ENCODE measurements around the gene NANOS2.

Gene NANOS2

DNA sequence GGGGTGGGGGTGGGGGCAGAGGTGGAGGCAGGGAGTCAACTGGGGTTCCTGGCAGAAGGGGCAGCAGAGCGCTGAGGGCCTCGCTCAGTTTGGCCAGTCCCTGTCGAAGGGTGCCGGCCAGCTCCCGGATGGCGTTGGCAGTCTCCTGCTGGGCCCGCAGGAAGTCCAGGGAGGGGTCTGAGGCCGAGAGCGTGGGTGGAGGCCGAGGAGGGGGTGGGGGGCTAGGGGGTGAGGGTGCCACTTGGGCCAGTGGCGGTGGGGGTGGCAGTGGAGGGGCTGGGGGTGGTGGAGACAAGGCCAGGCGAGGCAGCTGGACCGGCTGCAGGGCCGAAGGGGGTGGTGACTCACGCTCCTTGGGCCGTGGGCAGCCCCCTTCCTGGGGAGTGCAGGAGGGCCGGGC is 23.7 kb downstream of the NANOS2 start:
- DNase-seq = no peak

- DNase-seq = no peak
Observed at GRCh38 chr19:45889210-45889885, 25.2 kb downstream of the NANOS2 start.

GRCh38 chr19:45887200-45887710 is 27.3 kb downstream of the NANOS2 start:
- DNase-seq = no peak

GRCh38 chr19:45886427-45887199 is 28.0 kb downstream of the NANOS2 start:
- DNase-seq = peak; percentile 89

DNA sequence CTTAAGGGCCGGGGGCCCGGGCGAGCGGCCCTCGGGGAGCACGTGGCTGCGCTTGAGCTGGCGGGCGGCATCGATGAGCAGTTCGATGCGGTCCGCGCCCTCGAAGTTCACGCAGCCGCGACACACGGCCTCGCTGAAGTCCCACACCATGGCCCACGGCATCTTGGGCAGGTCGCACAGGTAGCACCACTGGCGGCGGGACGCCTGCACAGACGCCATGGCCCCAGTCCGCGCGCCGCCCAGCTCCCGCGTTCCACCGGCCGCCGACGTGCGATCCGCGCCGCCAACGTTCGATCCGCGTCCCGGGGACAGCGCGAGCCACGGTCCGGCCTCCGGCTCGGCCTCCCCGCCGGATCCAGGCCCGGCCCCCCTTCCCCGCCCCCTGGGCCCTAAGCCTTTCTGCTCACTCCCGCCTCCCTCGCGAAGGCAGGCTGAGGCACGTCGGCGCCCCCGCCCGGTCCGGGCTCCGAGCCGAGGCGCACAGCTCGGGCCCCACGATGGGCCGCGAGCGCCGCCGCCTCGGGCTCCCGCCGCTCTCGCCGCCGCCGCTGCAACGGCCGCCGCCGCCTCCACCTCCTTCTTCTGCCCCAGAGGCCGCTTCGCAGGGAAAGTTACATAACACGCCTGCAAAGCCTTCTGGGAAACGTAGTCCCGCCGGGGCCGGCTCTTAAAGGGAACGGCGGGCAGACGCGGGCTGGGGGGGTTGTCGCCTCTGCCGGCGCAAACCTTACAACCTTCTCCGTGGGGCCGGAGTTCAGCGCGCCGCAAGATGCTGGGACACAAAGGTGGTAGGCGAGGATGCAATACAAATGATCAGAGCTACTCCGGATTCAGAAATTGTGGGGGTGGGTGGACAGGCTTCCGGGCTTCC is 28.8 kb downstream of the NANOS2 start, which contains the start of gene IRF2BP1:
Gene IRF2BP1, minus strand, starts transcription at position 586 of the 871 bp plus-strand sequence. Its CDS starts 367 bp downstream, at position 219.
- peak; percentile 92 for DNase-seq

DNA sequence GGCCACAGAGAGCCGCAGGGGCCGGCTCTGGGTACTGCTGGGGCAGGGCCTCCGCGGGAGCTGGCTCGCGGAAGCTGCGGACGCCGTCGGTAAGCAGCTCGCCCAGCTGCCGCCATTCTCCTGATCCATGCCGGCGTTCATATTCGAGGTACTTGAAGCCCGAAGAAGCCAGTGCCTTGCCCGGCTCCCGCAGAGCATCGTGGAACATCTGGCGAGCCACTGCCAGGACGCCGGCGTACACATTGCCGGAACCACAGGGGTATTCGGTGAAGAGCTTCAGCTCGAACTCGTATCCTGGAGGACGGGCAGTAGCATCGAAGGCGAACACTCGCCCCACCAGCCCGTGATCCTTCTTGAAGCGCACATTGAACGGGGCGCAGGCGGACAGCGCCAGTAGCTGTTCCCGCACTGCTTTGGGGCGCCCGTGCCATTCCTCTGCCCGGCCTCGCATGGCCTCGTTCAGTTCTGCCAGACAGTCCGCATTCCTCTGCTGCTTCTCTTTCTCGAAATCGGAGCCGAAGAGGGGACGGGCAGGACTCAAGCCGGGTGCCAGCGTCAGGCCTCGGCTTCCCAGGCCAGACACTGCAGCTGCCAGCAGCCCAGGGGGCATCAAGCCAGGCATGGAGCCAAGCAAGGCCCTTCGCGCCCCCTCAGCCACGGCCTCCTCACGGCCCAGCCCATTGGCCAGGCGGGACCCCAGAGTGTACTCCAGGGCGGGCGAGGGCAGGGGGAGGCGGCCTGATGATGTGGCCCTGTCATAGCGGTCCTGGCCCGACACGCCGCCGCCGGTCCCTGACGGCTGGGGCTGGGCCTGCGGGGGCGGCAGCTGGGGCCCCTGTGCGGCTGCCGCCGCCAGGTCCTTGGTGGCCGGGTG is 29.7 kb downstream of the NANOS2 start:
- peak; percentile 6 for DNase-seq

DNA sequence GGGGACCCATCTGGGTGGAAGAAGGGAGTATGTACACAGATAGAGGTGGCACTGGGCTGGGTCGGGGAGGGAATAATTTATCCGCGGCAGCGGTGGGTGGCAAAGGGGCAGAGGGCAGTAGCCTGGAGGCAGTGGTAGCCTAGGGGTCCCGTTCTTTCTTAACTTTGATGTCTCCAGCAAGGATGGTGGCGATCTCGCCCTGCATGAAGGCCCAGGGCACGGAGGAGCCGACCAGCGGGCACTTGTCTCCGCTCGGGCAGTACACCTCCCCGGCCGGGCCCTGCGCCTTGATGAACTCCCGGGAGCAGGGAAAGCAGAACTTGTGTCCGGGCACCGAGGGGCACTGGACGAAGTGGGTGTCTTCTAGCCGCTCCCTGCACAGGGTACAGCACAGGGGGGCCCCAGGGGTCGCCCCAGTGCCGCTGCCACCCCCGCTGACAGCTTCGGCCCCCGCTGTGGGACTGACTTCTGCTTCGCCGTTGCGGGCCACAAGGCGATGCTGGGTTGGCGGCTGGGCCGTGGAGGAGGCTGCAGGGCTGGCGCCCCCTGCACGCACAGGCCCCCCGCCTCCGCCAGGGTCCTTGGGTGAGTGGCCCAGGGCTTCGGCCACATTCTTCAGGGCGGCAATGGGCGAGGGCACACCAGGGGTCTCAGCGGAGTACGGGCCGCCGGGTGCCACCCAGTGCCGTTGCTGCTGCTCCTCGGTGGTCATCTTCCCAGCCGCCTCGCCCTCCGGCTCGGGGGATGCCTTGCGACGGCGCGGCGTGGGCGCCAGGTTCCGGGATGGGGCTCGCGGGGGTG is 30.5 kb downstream of the NANOS2 start:
- no peak for DNase-seq

- DNase-seq = no peak
Observed at GRCh38 chr19:45883586-45883880, 31.0 kb downstream of the NANOS2 start.

GRCh38 chr19:45882652-45883585 is 31.7 kb downstream of the NANOS2 start:
- DNase-seq = peak; percentile 62

DNA sequence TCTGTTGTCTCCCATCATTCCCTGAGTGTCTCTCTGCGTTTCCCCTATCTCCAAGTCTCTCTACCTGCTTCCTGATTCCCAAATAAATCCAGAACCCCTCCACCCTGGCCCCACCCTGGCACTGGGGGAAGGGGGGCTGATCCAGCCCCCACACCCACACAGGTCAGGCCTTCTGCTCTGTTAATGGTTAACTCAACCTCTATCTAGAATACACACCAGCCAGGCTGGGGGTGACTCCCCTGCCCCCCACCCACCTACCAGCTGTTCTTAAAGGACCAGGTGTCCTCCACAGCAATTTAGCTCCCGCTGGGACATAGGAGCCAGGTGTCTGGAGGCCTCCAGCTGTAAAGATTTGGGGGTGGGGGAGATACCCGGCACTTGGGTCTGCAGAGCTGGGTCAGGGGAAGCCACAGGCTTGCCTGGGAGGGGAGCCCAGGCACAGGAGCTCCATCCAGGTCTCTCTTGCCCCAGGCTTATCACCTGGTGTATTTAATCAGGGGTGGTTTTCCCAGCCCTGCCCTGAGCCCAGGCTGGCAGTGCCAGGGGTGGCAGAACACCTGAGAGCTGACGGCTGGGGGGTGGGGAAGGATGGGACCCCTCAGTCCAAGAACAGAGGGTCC is 32.6 kb downstream of the NANOS2 start:
- DNase-seq = peak; percentile 24

DNA sequence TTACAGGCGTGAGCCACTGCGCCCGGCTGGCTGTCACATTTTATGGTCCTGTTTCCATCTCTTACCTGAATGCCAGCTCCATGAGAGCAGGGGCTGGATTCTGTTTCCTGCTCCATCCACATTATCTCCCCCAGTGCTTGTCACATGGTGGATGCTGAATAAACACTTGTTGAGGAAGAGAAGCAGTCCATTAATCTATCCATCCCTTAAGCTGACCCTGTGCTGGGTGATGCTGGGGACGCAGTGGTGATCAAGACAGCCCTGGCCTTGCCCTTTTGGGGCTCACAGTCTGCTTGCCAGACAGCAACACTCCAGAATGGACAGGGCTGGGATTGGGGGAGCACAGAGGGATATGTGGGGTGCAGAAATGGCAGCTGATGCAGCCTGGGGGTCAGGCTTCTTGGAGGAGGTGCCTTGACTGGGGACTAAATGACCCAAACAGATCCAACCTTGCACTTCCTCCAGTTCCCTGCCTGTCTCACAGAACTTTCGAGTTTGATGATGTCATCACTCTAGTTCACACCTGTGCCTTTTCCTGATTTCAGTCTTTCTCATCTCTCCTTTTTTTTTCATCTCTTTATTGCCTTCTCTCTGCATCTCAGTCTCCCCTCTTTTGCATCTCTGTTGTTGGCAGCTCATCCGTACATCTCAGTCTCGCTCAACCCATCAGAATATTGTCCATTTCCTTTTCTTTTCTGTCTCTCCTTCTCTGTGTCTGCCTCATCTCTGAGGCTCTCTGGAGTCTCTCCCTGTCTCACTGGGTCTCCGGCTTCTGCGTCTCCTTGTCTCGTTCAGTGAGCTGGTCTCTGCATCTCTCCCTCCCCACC is 33.3 kb downstream of the NANOS2 start:
- no peak for DNase-seq

GRCh38 chr19:45879971-45880370 is 34.6 kb downstream of the NANOS2 start:
- no peak for DNase-seq

GRCh38 chr19:45879055-45879454 is 35.5 kb downstream of the NANOS2 start:
- DNase-seq = no peak

DNA sequence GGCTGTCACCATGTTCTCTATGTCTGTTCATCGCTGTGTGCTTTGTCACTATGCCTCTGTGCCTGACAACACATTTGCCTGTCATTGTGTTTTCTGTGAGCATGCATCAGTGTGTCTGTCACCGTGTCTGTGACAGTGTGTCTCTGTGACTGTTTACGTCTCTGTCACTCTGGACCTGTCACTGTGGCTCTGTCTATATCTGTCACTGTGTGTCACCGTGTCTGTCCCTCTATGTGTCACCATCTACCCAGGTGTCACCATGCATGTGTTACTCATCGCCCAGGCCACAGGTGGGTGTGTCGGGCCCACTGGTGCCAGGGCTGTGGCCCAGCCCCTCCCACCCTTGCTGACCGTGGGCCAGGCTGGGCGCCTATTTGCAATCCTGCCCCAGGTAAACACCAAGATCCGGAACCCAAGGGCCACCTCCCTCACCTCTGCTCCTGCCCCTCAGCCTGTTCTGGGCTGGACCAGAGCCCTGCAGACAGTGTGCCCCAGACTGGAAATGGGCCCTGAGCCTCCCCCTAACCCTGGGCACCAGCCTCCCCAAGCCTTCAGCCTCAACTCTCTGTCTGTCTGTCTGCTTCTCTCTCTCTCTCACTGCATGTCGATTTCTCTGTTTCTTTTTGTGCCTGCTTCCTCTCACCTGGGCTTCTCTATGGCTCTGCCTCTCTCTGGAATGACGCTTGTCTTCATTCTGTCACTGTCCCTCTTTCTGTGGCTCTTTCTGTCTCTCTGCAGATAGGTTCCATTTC is 36.4 kb downstream of the NANOS2 start:
- no peak for DNase-seq

- DNase-seq = no peak
Observed at GRCh38 chr19:45876411-45877197, 38.0 kb downstream of the NANOS2 start.

DNA sequence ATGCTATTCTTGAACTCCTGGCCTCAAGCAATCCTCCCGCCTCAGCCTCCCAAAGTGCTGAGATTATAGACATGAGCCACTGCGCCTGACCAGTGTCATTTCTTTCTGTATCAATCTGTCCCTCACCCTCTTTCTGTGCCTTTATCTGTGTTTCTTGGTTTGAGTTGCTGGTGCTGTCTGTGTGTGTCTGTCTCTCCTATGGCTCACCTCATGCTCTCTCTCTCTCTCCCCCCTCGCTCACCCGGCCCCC is 38.5 kb downstream of the NANOS2 start:
- DNase-seq = no peak

DNA sequence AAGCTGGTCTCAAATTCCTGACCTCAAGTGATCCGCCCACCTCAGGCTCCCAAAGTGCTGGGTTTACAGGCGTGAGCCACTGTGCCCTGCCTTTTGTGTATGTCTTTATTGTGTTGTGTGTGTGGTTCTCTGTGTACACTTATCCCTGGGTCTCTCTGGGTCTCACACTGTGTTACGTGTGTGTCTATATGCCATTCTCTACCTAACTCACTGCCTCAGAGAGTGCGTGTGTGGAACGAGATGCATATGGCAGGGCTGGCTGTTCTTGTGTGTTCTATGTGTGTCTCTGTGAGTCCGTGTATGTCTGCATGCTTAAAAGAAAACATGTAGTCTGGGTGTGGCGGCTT is 40.0 kb downstream of the NANOS2 start:
- no peak for DNase-seq

All from NCI-H1105 treated with DMSO at 0.1 percent for 48 hours (cell line).